Heart left ventricle (tissue), 13 donors: Measurements from ENCODE around the gene COLGALT1.

Experiments
- POLR2A ChIP-seq, 2 donors: fragments of 450-650 bp; IDR thresholded peaks; one replicate each; pipeline ENCODE4 v1.6.1; 2017; ENCODE audit warnings: antibody characterized with exemption in 2 of 2, mild to moderate bottlenecking in 2 of 2, moderate library complexity in 2 of 2
- TF ChIP-seq, protein P1 (sequence below), 12 donors: fragments of 200-600 bp; sonication (generic) in 4 of 12; IDR thresholded peaks; one replicate each; pipeline versions ENCODE4 v1.5.0 to v1.8.0; 2018 to 2022; ENCODE audit warnings: antibody characterized with exemption in 12 of 12, mild to moderate bottlenecking in 5 of 12
- donor health status: ischemic (EF 13 %, LVEDD 7.1; RV severe dilation, severe dysfunction).
- donor health status: DM: no; HTN: yes; CAD: no.
- donor health status: DM: no; HTN: no; CAD: no.
- donor health status: ischemic (EF 25% LVEDD 6.9; RV normal size, moderate dysfunction).
- donor health status: ischemic (EF 25% LVEDD 5.7; RV mildly dilated, moderate dysfunction).
- donor health status: ischemic (EF 35%, LVEDD 5.7; RV mildly dilated, moderate dysfunction).
- donor health status: nonischemic (EF 11% LVEDD 7.7; RV severe dilation, severe dysfunction).
- donor health status: DM: yes; HTN: yes; CAD: no.
- donor health status: PGD.
- donor health status: ischemic (EF 29% LVEDD 5.4; RV normal size, mild dysfunction).
- donor health status: nonischemic (EF 23%, LVEDD 6.1; RV moderate dilation, normal function).

DNA sequence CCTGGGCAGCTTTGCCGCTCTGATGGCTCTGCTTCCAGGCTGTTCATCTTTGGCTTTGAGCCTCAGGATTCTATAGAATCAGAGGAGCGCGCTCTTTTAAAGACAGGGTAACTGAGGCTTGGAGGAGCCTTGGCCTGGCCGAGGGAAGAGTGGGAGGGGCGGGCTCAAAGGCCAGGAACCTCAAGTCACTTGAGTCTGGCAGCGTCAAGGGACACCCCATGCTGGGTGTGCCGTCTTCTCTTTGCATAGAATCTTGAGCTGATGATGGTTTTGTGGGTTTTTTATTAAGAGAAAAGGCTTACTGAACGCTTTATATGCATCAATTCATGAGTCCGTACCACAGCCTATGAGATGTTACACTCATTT lies 42.9 kb upstream of the COLGALT1 start:
- TF ChIP-seq, protein P1, sequence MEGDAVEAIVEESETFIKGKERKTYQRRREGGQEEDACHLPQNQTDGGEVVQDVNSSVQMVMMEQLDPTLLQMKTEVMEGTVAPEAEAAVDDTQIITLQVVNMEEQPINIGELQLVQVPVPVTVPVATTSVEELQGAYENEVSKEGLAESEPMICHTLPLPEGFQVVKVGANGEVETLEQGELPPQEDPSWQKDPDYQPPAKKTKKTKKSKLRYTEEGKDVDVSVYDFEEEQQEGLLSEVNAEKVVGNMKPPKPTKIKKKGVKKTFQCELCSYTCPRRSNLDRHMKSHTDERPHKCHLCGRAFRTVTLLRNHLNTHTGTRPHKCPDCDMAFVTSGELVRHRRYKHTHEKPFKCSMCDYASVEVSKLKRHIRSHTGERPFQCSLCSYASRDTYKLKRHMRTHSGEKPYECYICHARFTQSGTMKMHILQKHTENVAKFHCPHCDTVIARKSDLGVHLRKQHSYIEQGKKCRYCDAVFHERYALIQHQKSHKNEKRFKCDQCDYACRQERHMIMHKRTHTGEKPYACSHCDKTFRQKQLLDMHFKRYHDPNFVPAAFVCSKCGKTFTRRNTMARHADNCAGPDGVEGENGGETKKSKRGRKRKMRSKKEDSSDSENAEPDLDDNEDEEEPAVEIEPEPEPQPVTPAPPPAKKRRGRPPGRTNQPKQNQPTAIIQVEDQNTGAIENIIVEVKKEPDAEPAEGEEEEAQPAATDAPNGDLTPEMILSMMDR (IDR thresholded peaks at IDR 0.05) = no peak
- no peak for TF ChIP-seq POLR2A (IDR thresholded peaks at IDR 0.05)
